Suprapubic skin (tissue), 4 donors: ENCODE measurements around the gene SRP9.

ENCODE experiments used
- CTCF ChIP-seq, 2 donors: fragments of 200-600 bp in 1 of 2; fragments of 450-650 bp in 1 of 2; sonication (generic) in 1 of 2; IDR thresholded peaks; one replicate each; pipeline ENCODE4 v1.5.1; 2016 to 2019; ENCODE audit warnings: antibody characterized with exemption in 2 of 2, mild to moderate bottlenecking in 1 of 2, moderate library complexity in 1 of 2
- EP300 ChIP-seq: sonication (generic); formaldehyde crosslinking; IDR thresholded peaks from one replicate; pipeline ENCODE4 v1.6.1; 2017; ENCODE audit warnings: antibody characterized with exemption
- POLR2A ChIP-seq, 2 donors: fragments of 450-650 bp; IDR thresholded peaks; one replicate each; pipeline ENCODE4 v1.6.1; 2017; ENCODE audit warnings: antibody characterized with exemption in 2 of 2, mild to moderate bottlenecking in 2 of 2, moderate library complexity in 2 of 2
- POLR2AphosphoS5 ChIP-seq, 3 donors: sonication (generic); formaldehyde crosslinking; IDR thresholded peaks; one replicate each; pipeline ENCODE4 v1.6.1; 2017; ENCODE audit warnings: antibody characterized with exemption in 3 of 3

DNA sequence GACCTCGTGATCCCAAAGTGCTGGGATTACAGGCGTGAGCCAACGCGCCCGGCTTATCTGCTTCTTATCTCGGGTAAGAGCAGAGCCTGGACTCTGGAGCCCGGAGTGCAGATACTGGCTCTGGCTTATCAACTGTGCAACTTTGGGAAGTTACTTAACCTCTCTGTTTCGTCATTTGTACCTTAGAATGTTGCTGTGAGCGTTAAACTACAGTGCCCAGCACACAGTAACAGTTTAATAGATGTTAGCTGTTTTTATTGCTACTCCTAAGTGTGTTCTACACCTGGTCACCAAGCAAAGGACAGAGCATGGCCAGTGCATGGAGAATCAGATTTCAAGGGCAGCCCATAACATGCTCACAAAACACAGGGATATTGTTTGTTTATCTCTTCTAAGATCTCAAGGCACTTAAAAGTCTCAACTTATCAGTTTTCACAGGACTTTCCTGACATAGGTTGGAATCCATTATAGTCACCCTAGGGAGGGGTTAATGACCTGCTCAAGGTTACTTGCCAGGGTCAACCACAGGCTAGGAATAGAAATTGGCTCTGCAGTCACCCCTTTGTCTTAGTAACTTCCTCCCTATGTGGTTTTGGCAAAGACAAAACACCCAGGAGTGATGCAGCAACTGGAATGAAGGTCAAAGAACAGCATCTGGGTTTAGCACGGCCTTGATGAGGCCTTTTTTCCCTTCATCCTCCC lies 22.5 kb upstream of the SRP9 start:
- TF ChIP-seq CTCF (IDR thresholded peaks at IDR 0.05) (no peak), POLR2A (IDR thresholded peaks at IDR 0.05) (no peak), EP300 (no peak), POLR2AphosphoS5 (IDR thresholded peaks at IDR 0.05) (peak in 2 of 3 donors; percentile 18 to 42)
